GF-D8 (cell line): Measurements from ENCODE around the gene CHCHD6.
A peak's percentile ranks its signal among the peaks of the same experiment; 100 is the strongest.

ENCODE experiments used
- DNase-seq: peaks from one replicate; lab custom pipeline; 2025; lab: John Stamatoyannopoulos, UW

The CHCHD6 gene, protein sequence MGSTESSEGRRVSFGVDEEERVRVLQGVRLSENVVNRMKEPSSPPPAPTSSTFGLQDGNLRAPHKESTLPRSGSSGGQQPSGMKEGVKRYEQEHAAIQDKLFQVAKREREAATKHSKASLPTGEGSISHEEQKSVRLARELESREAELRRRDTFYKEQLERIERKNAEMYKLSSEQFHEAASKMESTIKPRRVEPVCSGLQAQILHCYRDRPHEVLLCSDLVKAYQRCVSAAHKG

DNA sequence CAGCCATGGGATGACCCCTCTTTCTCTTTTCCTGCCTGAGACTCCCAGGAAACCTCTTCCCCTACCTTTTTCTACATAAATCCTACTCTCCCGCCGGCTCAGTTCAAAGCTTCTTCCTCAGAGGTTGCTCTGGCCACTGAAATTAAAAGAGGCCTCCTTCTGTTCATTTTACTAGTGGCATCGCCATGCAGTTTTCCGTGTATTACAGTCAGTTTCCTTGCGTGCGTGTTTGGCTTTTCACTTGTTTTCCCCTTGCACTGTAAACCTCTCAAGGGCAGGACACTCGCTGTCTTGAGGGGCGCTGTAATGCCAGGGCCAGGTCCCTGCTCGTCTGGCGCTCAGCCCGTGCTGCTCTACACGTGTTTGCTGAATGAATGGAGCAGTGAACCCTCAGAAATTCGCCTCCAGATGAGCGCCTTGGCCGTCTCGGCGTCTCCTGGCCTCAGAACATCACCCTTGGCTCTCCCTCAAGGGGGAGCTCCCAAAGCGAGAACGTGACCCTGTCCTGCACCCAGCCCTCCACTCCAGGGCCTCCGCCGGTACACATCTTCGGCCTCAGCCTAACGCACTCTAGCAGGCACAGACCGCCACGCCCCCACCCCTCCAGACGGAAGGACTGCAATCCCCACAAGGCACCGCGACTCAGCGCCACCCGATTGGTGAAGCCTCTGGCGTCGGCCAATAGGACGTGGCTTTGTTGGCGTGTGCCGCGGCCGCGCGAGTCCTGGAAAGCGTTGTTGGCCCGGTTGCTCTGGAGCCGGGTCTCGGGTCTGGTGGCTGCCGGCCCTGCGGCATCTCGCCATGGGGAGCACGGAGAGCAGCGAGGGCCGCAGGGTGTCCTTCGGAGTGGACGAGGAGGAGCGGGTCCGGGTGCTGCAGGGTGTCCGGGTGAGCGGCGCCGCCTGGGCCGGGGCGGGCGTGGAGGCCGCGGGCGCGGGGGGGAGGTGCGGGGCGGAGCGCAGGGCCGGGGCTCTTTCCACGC lies at the start of gene CHCHD6:
TSS of gene CHCHD6 (plus strand) at position 729 of the 982 bp plus-strand sequence. CDS start at position 802, 73 bp downstream.
- peak; percentile 90 for DNase-seq

DNA sequence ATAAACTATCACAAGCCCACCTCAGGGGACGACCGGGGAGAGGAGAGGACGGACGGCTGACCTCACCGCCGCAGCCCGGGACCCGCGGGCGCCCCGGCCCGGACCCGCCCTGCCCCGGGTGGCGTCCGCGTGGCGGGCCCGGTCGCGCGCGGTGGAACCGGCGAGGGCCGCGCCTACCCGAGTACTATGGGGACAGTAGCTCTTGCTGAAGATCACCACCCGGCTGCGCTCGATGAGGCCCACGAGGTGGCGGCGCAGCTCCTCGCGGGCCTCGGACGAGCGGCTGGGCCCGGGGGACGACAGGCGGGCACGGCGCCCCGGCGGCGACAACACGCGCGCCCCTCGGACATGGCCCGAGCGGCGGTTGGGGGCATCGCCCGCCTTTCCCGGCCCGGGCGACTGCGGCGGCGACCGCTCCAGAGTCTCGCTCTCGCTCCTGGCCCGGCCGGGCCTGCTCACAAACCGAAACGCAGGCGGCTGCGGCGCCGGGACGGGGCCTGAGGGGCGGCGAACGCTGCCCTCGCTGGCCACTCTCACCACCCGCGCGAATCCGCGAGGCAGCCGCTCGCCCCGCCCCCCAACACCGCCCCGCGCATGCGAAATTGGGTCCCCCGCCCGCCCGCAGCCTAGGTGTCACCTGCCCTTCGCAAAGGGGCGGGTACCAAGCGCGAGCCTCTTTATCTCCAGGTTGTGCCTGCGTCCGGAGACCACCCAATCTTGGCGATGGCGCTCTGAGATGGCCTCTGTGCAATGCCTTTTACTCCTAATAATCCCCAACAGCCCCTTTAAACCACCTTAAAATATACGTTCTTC lies 49.3 kb upstream of the CHCHD6 start, which contains the start of gene TXNRD3:
TSS of gene TXNRD3 (minus strand) at position 554 of the 813 bp plus-strand sequence.
- peak; percentile 37 for DNase-seq

DNA sequence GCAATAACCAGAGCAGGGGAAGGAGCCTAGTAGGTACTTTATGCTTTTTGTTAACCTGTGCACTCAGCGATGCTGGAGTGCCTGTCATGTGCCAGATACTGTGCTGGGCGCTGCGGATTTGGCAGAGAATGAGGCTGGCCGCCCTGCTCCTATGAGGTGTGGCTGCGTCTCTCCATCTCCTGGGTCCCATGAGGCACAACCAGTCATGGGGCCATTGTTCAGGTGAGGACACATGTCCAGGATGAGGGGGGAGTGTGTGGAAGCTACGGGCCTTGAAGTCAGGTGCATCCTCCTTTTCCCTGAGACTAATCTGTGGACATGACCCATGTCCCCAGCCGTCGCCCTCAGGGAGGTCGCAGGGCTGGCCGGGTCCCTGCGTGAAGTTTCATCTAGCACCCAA lies 48.2 kb upstream of the CHCHD6 start:
- DNase-seq = no peak

DNA sequence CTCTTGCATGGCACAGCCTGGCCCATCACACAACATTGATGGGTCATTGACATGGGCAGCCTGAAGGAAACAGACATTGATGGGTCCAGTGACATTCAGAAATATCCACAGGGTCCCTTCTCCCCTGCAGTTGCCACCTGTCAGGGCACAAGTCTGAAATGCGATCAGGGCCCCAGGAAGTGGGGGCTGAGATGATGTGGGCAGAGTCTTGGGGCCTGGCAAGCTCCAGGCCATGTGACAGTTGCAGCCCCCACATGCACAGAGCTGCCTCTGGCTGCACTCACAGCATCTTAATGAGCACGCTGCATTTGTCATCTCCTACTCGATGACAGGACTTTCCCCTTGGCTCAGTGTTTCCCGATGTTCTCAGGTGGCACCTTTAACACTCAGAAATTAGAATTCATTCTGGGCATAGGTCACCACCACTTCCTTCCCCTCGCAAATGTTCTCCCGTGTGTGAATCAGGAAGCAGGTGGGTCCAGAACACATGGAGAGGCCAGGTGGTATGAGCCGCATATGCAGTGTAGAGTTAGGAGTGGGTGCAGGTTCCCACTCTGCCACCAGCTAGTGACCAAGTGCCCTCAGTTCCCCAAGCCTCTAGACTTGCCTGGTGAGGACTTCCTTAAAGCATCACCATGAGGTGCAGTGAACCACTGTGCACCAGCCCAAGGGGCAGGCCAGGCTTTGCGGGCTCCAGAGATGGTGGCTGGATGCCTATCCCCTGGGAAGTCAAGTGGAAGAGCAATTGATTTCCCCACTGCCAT lies 47.5 kb upstream of the CHCHD6 start:
- no peak for DNase-seq

DNA sequence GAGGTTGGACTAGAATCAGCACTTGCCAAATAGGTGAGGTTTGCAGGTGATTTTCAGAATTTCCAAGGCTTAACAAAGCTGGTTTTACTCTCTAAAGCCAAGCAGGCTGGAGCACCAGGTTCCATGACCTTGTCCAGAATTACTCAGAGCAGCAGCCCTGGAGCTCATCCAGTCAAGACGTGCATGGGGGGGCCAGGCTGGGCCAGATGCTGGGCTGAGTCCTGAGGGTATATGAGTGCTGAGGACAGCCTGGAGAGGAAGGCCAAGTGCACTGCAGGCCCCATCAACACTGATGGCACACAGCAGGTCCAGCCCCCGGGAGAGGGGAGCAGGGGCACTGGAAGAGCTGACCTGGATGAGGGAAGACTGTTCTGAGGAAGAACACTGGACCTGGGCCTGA lies 46.1 kb upstream of the CHCHD6 start:
- DNase-seq = no peak

DNA sequence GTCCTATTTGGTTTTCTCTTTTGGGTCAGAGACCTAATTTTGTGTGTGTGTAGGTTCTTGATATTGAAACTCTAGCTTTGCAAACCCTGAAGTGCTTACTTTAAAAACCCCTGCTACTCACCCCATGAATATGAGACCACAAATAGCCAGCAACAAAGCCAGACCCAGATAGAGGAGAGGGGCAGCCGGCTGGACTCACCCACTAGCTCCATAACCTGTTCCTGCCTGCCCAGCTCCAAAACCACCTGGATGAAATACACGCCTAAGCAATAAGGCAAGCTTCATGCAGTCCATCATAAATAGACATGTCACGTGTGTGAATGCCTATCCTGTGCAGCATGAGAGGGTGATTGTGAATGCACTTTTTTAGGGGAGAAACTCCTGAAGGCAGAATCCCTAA lies 45.5 kb upstream of the CHCHD6 start:
- DNase-seq = no peak

DNA sequence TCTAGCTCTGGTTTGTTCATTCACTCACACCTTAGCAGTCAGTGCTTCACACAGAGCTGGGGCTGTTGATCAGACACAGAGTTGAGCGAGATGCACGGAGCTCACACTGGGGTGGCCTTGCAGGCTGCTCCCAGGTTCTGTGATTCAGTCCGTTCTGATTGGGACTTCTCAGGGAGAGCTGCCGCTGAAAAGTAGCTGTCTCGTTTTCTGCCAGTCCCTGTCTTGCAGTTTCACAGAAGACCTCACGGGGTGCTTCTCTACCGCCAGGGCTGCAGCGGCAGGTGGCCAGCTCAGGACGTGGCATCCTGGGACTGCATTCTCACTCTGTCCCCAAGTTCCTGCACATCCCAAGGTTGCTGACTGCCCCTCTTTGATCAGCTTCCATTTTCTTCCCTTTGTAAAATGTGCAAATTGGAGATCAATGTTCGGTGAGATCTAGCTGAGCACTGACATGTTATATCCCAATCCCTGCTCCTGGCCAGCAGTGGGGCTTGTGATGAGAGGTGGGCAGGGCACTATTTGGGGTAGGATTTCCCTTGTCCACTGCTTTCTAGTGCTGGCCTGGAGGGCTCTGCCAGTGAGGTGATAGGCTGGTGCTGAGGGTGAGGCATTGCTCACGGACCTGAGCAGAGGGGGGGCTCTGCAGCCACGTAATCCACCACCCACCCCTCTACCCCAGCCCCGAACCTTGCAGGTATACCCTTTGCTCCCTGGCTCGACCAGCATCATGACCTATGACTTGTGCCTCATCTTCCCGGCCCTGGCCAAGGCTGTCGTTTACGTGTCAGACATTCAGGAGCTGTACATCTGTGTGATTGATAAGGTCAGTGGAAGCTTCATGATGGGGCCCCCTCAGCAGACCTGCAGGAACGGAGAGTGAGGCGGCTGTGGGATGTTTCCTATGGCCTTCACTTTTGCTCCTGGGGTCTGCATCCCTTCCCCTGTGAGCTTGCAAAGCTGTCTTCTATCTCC lies 43.8 kb upstream of the CHCHD6 start:
- DNase-seq = no peak

DNA sequence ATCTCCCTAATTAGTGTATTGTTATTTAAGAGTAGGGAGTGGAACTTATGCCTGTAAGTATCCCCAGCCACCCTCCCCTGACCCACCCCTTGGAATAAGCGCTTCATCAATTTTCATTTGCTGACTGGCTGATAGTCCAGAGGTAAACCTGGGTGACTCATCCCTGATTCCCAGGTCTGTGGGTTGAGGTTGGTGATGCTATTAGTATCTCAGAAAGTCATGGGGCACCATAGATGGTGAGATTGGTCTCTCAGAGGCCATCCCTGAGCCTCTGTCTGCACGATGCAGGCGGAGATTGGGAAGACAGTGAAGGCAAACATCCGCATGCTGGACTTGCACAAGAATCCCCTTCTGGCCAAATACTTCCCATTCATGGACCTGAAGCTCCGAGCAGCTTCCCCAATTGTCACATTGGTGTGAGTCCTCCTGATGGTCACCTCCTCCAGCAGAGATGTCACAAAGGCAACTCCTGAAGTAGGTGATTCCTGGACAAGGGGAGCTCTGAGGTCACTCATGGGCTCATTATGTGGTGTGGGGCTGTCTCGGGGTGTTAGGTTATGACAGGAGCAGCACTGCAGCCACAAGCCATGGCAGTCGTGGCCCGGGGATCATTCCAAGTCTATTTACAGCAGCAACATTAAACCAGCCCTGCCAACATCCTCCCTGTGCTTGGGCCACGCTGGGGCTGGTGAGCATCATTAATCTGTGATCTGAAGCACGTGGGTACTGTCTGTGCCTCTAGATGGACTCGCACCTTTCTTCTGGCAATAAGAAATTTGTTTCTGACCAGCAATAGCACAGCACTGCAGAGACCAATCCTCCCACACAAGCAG lies 42.3 kb upstream of the CHCHD6 start:
- DNase-seq = no peak

DNA sequence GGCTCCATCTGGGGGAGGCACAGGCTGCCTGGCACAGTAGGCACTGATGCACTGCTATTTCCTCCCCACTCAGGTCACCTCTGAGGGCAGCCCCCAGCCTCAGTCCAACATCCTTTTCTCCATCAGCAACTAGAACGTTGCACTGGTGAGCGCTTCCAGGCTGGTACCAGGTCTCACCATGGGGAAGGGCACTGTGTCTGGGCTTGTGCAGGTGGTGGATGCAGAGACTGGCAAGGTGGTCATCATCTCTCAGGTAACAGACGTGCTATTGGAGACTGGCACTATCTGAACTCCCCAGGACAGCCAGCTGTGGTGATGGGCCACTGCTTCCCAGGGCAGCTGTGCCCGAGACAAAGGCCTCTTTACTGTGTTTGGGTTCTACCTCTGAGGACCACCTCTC lies 40.8 kb upstream of the CHCHD6 start:
- DNase-seq = no peak

DNA sequence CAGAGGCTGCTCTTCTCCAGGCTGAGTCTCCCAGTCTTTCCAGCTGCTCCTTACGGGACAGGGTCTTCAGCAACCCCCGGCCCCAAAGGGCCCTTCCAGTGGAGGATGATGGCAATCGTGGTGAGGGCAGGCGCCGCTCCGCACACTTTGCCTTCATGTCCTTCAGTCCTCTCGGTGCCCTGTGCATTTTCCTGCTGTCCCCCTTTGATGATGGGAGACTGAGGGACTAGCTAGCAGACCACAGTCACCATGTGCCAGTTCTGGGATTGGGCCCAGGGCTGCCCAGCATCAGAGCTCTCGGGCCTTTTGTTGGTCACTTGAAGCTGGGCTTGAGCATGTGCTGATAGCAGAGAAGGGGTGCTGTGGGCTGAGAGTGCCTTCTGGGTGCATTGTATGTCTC lies 40.3 kb upstream of the CHCHD6 start:
- DNase-seq = no peak

DNA sequence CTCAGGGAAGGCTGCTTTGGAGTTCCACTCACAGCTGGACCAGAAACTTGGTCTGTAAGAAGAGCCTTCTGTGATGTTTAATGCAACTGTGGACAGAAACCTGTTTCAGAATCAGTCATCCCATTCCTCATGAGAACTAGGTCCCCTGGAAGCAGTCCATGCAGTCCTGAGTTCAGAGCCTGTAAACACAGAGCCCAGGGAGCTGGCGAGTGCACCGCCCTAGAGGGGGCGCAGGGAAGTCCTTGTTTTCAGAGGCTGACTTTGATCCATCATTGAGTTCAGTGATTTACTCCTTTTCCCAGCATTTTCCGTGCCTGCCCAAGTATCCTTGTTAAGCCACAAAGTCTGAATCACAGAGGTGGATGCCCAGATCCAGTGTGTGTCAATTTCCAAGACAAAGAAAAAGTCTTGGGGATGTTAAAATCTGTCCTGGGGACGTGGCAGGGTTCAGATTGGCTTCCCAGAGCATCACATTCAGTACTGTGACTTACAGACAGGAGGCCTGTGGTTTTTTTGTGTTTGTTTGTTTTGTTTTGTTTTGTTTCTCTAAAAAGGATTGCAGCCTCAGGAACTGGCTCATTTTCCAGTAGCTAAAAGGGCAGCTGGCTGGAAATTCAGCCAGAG lies 39.3 kb upstream of the CHCHD6 start:
- DNase-seq = no peak

DNA sequence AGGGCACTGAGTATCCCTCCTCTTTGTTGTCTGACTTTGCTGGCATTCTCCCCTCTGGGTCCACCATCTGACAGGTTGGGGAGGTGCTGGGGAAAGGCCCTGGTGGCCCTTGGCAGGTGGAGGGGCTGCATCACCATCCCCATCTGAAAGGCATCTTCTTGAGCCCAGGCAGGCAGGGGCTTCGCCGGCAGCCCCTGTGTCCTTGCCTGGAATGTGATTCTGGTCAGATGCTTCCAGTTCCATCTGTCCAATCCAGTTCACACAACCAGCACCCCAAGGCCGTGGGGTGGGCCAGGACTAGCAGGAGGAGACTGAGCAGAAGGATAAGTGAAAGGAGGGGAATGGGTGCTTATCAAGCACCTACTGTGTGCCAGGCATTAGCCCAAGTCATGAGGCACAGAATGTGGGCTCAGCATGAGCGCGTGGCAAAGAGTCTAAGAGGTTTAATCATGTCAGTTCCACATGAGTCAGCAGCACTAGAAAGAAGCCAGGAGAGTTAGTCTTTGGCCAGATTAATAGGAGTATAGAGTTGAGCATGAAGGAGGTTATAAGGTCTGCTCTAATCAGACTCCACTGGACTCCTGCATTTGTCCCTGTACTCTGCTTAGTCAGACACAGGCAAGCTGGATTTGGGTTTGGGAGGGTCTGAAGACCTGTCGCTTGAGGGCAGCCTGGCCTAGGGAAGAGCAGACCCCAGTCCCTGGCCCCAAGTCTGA lies 38.7 kb upstream of the CHCHD6 start:
- DNase-seq = no peak

DNA sequence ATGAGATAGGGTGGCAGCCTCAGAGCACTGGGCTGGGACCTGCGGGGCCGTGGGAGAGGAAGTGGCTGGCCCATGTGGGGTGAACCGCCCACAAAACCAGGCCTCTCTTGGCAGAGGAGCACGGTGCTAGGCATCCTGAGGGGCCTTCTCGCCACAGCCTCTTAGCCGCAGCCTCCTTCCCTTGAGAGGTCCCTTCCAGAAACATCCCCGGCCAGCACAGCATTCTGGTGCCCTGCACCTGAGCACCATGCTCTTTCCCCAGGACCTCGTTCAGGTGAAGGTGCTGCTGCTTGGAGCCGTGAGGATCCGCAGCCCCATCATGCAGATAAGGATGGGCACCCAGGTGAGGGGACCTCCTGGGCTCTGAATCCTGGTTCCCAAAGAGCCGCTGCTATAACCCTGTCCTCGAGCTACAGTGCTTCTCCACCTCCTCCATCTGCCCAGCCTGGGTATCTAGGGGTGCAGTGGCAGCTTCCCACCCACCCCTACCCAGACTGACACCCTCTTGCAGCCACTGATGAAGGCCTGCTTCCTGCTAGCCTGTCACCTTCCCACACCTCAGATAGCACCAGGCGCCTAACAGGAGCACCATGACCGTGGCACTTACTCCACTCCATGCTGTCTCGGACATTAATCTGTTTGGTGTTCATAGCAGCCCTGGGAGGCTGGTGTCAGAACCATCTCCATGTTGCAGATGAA lies 37.9 kb upstream of the CHCHD6 start:
- no peak for DNase-seq

DNA sequence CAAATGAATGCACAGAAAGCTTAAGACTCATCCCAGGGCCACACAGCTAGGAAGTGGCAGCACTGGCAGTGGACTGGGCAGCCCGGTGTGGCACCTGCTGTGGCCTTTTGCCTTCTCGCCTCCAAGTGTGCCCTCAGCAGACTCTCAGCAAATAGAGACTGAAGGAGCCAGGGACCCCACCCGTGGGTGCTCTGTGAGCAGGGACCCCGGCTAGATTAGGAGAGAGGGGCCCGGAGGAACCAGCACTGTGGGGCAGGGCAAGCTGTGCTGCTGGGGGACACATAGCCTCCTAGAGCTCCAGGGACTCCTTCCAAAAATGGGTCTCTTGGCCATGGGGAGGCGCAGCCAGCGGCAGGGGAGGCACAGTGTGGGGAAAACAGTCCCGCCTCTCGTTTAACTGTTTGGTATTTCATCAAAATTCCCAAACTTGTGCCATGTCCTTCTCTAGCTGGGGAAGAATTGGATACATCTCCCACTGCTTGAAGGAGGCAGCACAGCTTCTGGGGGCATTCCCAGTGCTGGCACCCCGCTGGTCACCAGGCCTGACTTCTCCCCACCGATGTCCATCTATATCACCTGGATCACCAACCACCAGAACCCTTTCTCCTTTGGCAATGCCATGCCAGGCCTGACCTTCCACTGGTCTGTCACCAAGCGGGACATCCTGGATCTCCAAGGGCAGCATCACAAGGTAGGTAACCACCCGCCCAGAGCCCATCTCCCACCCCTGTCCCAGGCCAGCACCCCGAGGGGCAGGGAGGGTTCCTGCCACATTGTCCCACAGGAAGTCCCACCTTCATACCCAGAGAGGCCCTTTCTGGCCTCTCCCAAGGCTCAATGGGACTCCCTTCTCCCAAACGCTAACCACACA lies 37.1 kb upstream of the CHCHD6 start:
- no peak for DNase-seq

DNA sequence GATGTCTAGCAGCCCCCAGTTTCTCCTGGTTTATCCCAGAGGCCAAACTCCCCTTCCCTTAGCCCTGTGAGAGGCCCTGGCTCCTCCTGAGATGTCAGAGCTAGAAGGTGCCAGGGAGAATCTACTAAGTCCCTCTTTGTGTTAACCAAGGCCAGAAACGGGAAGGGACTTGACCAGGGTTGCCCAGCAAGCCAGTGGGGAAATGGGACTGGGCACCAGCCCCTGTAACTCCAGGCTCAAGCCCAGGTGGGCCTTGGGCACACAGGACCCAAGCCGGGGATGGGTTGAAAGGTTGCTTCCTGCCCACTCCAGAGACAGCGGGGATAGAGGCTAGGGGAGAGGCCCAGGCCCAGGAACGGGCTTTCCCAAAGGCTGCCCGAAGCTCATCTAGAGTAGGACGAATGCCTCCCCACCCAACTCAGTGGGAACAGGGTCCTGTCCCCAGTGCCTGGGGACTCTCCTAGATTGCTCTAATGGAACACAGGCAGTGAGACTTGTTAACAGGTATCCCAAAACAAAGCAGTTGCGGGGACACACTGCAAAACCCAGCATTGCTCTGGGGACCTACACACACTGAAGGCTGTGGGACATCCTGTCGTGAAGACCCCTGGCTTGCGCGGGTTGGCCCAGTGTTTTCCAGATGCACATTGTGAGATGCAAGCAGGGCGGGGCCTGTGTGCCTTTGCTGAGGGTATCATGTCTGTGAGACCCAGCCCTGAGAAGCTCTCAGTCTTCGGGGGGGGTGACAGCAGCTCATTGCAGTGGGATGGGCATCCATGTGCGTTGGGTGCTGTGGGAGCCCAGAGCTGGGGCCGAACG lies 36.2 kb upstream of the CHCHD6 start:
- DNase-seq = no peak
